KMS-11 (cell line): ENCODE measurements around the gene ZNF414.

Source experiments
- H2AFZ ChIP-seq: fragments of 200-600 bp; sonication (generic); 2 replicates; pipeline ENCODE4 v1.6.1; 2016; ENCODE audit warnings: antibody characterized with exemption, mixed run types, low read depth
- H3K27ac ChIP-seq: fragments of 200-600 bp; sonication (generic); 2 replicates; pipeline ENCODE4 v1.6.1; 2016; ENCODE audit warnings: mild to moderate bottlenecking, mixed run types
- H3K27me3 ChIP-seq: fragments of 200-600 bp; sonication (generic); 2 replicates; pipeline ENCODE4 v1.6.1; 2017; ENCODE audit warnings: mild to moderate bottlenecking, low read depth, mixed run types, moderate library complexity; ENCODE audit not compliant: insufficient read depth
- H3K36me3 ChIP-seq: fragments of 200-600 bp; sonication (generic); 2 replicates; pipeline ENCODE4 v1.6.1; 2017; ENCODE audit warnings: mild to moderate bottlenecking, mixed run types; ENCODE audit not compliant: insufficient read depth
- H3K4me1 ChIP-seq: fragments of 200-600 bp; sonication (generic); 2 replicates; pipeline ENCODE4 v1.6.1; 2016; ENCODE audit warnings: mild to moderate bottlenecking, low read depth, mixed run types; ENCODE audit not compliant: poor library complexity, severe bottlenecking
- H3K4me2 ChIP-seq: fragments of 200-600 bp; sonication (generic); 2 replicates; pipeline ENCODE4 v1.7.0; 2016; ENCODE audit warnings: mild to moderate bottlenecking, mixed run types
- H3K4me3 ChIP-seq: fragments of 200-600 bp; sonication (generic); IDR thresholded peaks from 2 replicates; pipeline ENCODE4 v1.6.1; 2017; ENCODE audit warnings: low read depth, low read length, mixed read lengths; ENCODE audit not compliant: insufficient read depth
- H3K79me2 ChIP-seq: fragments of 200-600 bp; sonication (generic); 2 replicates; pipeline ENCODE4 v1.6.1; 2016; ENCODE audit warnings: low read depth, mixed run types; ENCODE audit not compliant: insufficient read depth
- H3K9ac ChIP-seq: fragments of 200-600 bp; sonication (generic); 2 replicates; pipeline ENCODE4 v1.6.1; 2016; ENCODE audit warnings: mild to moderate bottlenecking, mixed run types
- H4K20me1 ChIP-seq: fragments of 200-600 bp; sonication (generic); 2 replicates; pipeline ENCODE4 v1.6.1; 2016; ENCODE audit warnings: mild to moderate bottlenecking, mixed run types; ENCODE audit not compliant: insufficient read depth
- TF ChIP-seq, protein P1 (sequence below): fragments of 200-600 bp; sonication (generic); conservative IDR thresholded peaks from 2 replicates; pipeline ENCODE4 v1.6.1; 2017; ENCODE audit warnings: low read depth, mild to moderate bottlenecking, antibody characterized with exemption, low read length, moderate library complexity, mixed read lengths

Gene ZNF414

GRCh38 chr19:8460516-8461298 is 53.3 kb downstream of the ZNF414 start:
- Histone ChIP-seq H2AFZ (no peak overlapping the region), H3K27me3 (no peaks in the 10 kb centered on the region), H3K27ac (no peak overlapping the region), H3K36me3 (peaks cover 28% of the 10 kb centered on the region; the same call in 1 of the 2 replicates), H3K4me3 (no peak overlapping the region), H3K4me1 (no peaks in the 10 kb centered on the region), H3K9ac (no peak overlapping the region), H3K4me2 (no peak overlapping the region), H4K20me1 (peaks cover 56% of the 10 kb centered on the region), H3K79me2 (peaks cover 100% of the 10 kb centered on the region)
- TF ChIP-seq, protein P1, sequence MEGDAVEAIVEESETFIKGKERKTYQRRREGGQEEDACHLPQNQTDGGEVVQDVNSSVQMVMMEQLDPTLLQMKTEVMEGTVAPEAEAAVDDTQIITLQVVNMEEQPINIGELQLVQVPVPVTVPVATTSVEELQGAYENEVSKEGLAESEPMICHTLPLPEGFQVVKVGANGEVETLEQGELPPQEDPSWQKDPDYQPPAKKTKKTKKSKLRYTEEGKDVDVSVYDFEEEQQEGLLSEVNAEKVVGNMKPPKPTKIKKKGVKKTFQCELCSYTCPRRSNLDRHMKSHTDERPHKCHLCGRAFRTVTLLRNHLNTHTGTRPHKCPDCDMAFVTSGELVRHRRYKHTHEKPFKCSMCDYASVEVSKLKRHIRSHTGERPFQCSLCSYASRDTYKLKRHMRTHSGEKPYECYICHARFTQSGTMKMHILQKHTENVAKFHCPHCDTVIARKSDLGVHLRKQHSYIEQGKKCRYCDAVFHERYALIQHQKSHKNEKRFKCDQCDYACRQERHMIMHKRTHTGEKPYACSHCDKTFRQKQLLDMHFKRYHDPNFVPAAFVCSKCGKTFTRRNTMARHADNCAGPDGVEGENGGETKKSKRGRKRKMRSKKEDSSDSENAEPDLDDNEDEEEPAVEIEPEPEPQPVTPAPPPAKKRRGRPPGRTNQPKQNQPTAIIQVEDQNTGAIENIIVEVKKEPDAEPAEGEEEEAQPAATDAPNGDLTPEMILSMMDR = no peak
